Sigmoid colon (tissue), 7 donors: ENCODE data around the gene HMCN1. TPM values are rescaled to one million over a fixed set of nuclear protein-coding genes. Genes with fewer than 3 reads are reported as not detected.

Experiments used
- DNase-seq: peaks from one replicate; pipeline ENCODE4 v3.0.0-alpha.2; 2019
- H3K27ac ChIP-seq, 4 donors: fragments of 200-600 bp; sonication (generic); one replicate each; pipeline ENCODE4 v1.5.1; 2016 to 2019; ENCODE audit warnings: mild to moderate bottlenecking in 1 of 4
- H3K27me3 ChIP-seq, 3 donors: fragments of 200-600 bp; sonication (generic); one replicate each; pipeline ENCODE4 v1.5.1; 2019; ENCODE audit warnings: mild to moderate bottlenecking in 1 of 3
- H3K36me3 ChIP-seq, 4 donors: fragments of 200-600 bp; sonication (generic); one replicate each; pipeline ENCODE4 v1.5.1; 2016 to 2019
- H3K4me1 ChIP-seq, 4 donors: fragments of 200-600 bp; sonication (generic); one replicate each; pipeline ENCODE4 v1.5.1; 2017 to 2019
- H3K4me3 ChIP-seq, 4 donors: fragments of 200-600 bp; sonication (generic); one replicate each; pipeline ENCODE4 v1.5.1; 2017 to 2019; ENCODE audit warnings: mild to moderate bottlenecking in 2 of 4, moderate library complexity in 1 of 4
- H3K9me3 ChIP-seq, 4 donors: fragments of 200-600 bp in 3 of 4; sonication (generic) in 3 of 4; one replicate each; pipeline versions ENCODE4 v1.5.1 to v1.6.1; 2013 to 2019
- EP300 ChIP-seq, 4 donors: sonication (generic); formaldehyde crosslinking; IDR thresholded peaks; one replicate each; pipeline ENCODE4 v1.6.1; 2017; ENCODE audit warnings: antibody characterized with exemption in 4 of 4
- POLR2A ChIP-seq, 2 donors: fragments of 450-650 bp; IDR thresholded peaks; one replicate each; pipeline ENCODE4 v1.6.1; 2016; ENCODE audit warnings: antibody characterized with exemption in 2 of 2, mild to moderate bottlenecking in 2 of 2, moderate library complexity in 2 of 2
- POLR2AphosphoS5 ChIP-seq, 4 donors: sonication (generic); formaldehyde crosslinking; IDR thresholded peaks; one replicate each; pipeline ENCODE4 v1.6.1; 2017; ENCODE audit warnings: antibody characterized with exemption in 4 of 4
- WGBS, 2 donors: extraction: QIAGEN DNeasy Blood & Tissue Kit; methylation state at CpG; one replicate each; pipeline ENCODE4 v1.1.7; 2013; 5-methylcytosine and 5-hydroxymethylcytosine counted together
- intact Hi-C: fragments of 100-400 bp; cut with DNase I; formaldehyde crosslinking; loops from one replicate; pipeline ENCODE4 v1.15.1; 2023
- polyA plus RNA-seq, 3 donors: library from polyadenylated mRNA; stranded (reverse); fragments of 200-250 nt; gene quantifications; one replicate each; pipeline ENCODE4 v1.2.3, GENCODE V29; 2013
- total RNA-seq, 4 donors: library from RNA; depleted of rRNA; stranded (reverse); fragments of >200 nt; gene quantifications; one replicate each; pipeline ENCODE4 v1.1.0, GENCODE V29; 2016
- TF ChIP-seq, protein P1 (sequence below), 4 experiments: fragments of 450-650 bp in 3 of 4; fragments of 200-600 bp in 1 of 4; IDR thresholded peaks; one replicate each; pipeline ENCODE4 v1.5.1; 2016 to 2019; ENCODE audit warnings: antibody characterized with exemption in 4 of 4, mild to moderate bottlenecking in 3 of 4, moderate library complexity in 2 of 4
- donor health status: healthy with polysubstance abuse.
- donor health status: Bipolar disorder and iron deficiency.
- donor health status: healthy.

The HMCN1 gene
- total and polyA plus RNA-seq, 7 donors: under 0.01 to 22.7 (median 6.7) TPM

DNA sequence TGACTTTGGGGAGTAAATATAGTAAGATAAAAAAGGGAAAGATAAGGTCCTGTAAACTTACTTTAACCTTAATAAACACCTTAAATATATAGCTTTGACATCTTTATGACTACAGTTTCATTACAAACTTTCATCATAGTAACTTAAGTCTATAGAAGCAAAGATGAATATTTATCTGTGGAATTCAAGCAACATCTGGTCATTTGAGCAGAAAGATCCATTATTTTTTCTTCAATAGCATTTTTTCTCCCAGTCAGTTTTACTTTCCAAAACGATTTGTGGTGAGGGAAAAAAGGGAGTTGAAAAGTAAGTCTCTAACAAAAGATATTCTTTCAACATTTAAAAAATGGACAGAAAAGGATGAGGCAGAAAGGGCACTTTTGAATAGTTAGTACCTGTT, 69.0 kb downstream of the HMCN1 start:
- no peaks in the 10 kb centered on the region for H3K36me3 ChIP-seq
- no peak for DNase-seq
- no peak overlapping the region for H3K4me3 ChIP-seq
- H3K4me1 ChIP-seq: no peaks in the 10 kb centered on the region
- no peak overlapping the region for H3K27ac ChIP-seq
- H3K9me3 ChIP-seq: peaks cover 0 to 3% (median 0%) of the 10 kb centered on the region in 4 donors
- no peaks in the 10 kb centered on the region for H3K27me3 ChIP-seq
- intact Hi-C loops: no loop called here
- TF ChIP-seq POLR2AphosphoS5 (IDR thresholded peaks at IDR 0.05): no peak
- no peak for TF ChIP-seq EP300 (IDR thresholded peaks at IDR 0.05)
- TF ChIP-seq, protein P1, sequence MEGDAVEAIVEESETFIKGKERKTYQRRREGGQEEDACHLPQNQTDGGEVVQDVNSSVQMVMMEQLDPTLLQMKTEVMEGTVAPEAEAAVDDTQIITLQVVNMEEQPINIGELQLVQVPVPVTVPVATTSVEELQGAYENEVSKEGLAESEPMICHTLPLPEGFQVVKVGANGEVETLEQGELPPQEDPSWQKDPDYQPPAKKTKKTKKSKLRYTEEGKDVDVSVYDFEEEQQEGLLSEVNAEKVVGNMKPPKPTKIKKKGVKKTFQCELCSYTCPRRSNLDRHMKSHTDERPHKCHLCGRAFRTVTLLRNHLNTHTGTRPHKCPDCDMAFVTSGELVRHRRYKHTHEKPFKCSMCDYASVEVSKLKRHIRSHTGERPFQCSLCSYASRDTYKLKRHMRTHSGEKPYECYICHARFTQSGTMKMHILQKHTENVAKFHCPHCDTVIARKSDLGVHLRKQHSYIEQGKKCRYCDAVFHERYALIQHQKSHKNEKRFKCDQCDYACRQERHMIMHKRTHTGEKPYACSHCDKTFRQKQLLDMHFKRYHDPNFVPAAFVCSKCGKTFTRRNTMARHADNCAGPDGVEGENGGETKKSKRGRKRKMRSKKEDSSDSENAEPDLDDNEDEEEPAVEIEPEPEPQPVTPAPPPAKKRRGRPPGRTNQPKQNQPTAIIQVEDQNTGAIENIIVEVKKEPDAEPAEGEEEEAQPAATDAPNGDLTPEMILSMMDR (IDR thresholded peaks at IDR 0.05): no peak
- TF ChIP-seq POLR2A (IDR thresholded peaks at IDR 0.05): no peak
- 21 to 45% methylated on average over 1 of the region's 1 CpG for WGBS, 2 donors

DNA sequence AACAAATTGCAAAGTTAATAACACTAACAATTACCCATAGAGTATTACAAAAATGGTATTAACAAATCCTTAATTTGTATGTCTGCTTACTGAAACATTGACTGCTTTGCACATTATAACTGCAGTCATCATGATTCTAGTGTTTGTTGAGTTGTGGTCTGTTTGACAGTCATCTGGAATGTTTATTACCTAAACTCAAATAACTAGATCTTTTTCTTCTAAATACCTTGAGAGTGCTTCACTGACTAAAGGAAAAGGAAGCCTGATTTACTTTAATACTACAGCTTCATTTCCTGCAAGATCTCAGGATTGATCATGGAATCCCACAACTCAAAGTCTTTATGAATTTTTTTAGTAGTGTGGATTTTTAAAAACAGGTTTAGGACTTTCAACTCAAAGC, 70.0 kb downstream of the HMCN1 start:
- H3K36me3 ChIP-seq: no peaks in the 10 kb centered on the region
- intact Hi-C loops: no loop called here
- no peak for DNase-seq
- H3K27me3 ChIP-seq: no peaks in the 10 kb centered on the region
- no peaks in the 10 kb centered on the region for H3K4me1 ChIP-seq
- no peak for TF ChIP-seq POLR2AphosphoS5 (IDR thresholded peaks at IDR 0.05)
- TF ChIP-seq EP300 (IDR thresholded peaks at IDR 0.05): no peak
- no peak for TF ChIP-seq POLR2A (IDR thresholded peaks at IDR 0.05)
- TF ChIP-seq, protein P1 (IDR thresholded peaks at IDR 0.05): no peak
- H3K27ac ChIP-seq: no peak overlapping the region
- H3K4me3 ChIP-seq: no peak overlapping the region
- no peaks in the 10 kb centered on the region for H3K9me3 ChIP-seq

DNA sequence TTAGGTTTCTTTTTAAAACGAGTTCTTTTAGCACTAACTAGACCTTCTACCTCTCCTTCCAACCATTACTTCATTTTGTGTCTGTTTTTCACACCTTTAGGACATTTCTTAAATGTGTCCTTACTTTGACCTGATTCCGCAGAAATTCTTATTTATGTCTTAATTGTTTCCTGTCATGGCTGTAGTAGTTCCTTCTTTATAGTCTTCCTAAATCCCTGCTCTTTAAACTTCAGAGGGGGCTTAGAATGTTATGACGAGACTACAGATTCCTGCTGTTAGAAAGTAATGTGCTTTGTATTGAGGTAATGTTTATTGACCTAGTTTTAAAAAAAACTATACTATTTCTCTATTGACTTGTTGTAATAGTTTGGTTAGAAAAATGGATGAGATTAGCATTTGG, 70.4 kb downstream of the HMCN1 start:
- Histone ChIP-seq H3K27ac (no peak overlapping the region), H3K36me3 (no peaks in the 10 kb centered on the region), H3K9me3 (no peaks in the 10 kb centered on the region), H3K4me1 (no peaks in the 10 kb centered on the region), H3K27me3 (no peaks in the 10 kb centered on the region), H3K4me3 (no peak overlapping the region)
- WGBS, 2 donors: 39 to 60% methylated on average over 3 of the region's 3 CpGs
- no peak for DNase-seq
- no peak for TF ChIP-seq EP300 (IDR thresholded peaks at IDR 0.05)
- no peak for TF ChIP-seq POLR2A (IDR thresholded peaks at IDR 0.05)
- no peak for TF ChIP-seq POLR2AphosphoS5 (IDR thresholded peaks at IDR 0.05)
- intact Hi-C loops: no loop called here

DNA sequence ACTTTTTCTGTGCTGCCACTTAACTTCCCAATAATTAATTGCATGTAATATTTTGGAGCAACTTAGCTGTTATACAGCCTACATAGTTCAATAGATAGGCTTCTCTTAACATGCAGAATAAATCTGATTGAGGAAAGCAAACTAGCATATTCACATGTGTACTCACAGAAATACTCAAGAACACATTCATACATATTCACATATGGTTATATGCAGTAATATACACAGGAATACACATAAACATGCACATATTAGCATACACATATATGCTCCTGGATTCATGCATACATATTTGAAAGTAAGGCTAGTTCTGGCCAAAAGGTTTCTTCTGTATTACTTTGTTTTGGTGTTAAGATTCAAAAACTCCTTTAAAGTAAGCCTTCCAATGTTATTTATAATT, 73.1 kb downstream of the HMCN1 start:
- H3K36me3 ChIP-seq: no peaks in the 10 kb centered on the region
- no peaks in the 10 kb centered on the region for H3K27me3 ChIP-seq
- H3K27ac ChIP-seq: no peak overlapping the region
- intact Hi-C loops: no loop called here
- no peaks in the 10 kb centered on the region for H3K4me1 ChIP-seq
- no peak overlapping the region for H3K4me3 ChIP-seq
- TF ChIP-seq EP300 (IDR thresholded peaks at IDR 0.05) (no peak), POLR2A (IDR thresholded peaks at IDR 0.05) (no peak), POLR2AphosphoS5 (IDR thresholded peaks at IDR 0.05) (no peak)
- TF ChIP-seq, protein P1 (IDR thresholded peaks at IDR 0.05): no peak
- no peaks in the 10 kb centered on the region for H3K9me3 ChIP-seq
- no peak for DNase-seq

DNA sequence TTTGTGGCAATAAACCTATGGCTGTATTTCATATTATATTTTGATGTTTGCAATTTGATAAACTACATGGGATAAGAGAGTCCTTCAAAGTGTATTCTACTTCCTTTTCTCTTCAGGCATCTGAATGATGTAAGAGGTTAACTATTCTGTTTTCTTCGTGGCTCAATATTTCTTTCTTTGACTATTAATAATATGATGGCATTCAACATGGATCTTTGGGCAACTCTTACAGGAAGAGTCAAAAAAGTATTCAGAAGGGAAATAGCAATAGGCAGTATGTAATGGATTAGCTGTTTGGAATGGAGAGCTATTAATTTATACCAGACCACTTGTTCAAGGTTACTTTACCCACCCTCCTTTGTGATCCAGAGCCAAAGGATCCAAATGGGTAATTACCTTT, 74.4 kb downstream of the HMCN1 start:
- H3K4me3 ChIP-seq: no peak overlapping the region
- DNase-seq: no peak
- H3K27ac ChIP-seq: no peak overlapping the region
- H3K9me3 ChIP-seq: no peaks in the 10 kb centered on the region
- intact Hi-C loops: no loop called here
- no peaks in the 10 kb centered on the region for H3K4me1 ChIP-seq
- H3K36me3 ChIP-seq: no peaks in the 10 kb centered on the region
- H3K27me3 ChIP-seq: no peaks in the 10 kb centered on the region
- TF ChIP-seq POLR2AphosphoS5 (IDR thresholded peaks at IDR 0.05) (no peak), POLR2A (IDR thresholded peaks at IDR 0.05) (no peak), EP300 (IDR thresholded peaks at IDR 0.05) (no peak)
- TF ChIP-seq, protein P1 (IDR thresholded peaks at IDR 0.05): no peak
- WGBS, 2 donors: 30 to 65% methylated on average over 1 of the region's 1 CpG
